Stomach smooth muscle (tissue), 2 donors: ENCODE measurements around the gene DCHS2.
"Not testable (repeated sequence)": the region's sequence is repeated elsewhere in the genome, so short reads cannot be mapped to it uniquely, and the experiment has no call there.

Experiments used
- H3K27ac ChIP-seq: one replicate; pipeline ENCODE4 v1.7.0; 2013; ENCODE audit warnings: mild to moderate bottlenecking, low read length, inconsistent platforms
- H3K27me3 ChIP-seq, 2 donors: one replicate each; pipeline ENCODE4 v1.7.0; 2013; ENCODE audit warnings: low read length in 2 of 2; ENCODE audit not compliant: insufficient read depth in 2 of 2, control insufficient read depth in 1 of 2
- H3K36me3 ChIP-seq, 2 donors: one replicate each; pipeline ENCODE4 v1.7.0; 2013; ENCODE audit warnings: low read length in 2 of 2; ENCODE audit not compliant: control insufficient read depth in 2 of 2, insufficient read depth in 2 of 2
- H3K4me1 ChIP-seq: one replicate; pipeline ENCODE4 v1.7.0; 2013; ENCODE audit warnings: low read length; ENCODE audit not compliant: control insufficient read depth, insufficient read depth
- H3K4me3 ChIP-seq, 2 donors: one replicate each; pipeline ENCODE4 v1.7.0; 2013; ENCODE audit warnings: low read length in 2 of 2
- H3K9ac ChIP-seq, 2 donors: one replicate each; pipeline ENCODE4 v1.7.0; 2013; ENCODE audit warnings: low read length in 2 of 2, mild to moderate bottlenecking in 1 of 2
- H3K9me3 ChIP-seq, 2 donors: one replicate each; pipeline ENCODE4 v1.7.0; 2013; ENCODE audit warnings: low read length in 2 of 2; ENCODE audit not compliant: control insufficient read depth in 2 of 2
- donor health status: healthy.
- donor health status: Pancreatic carcinoma.

The DCHS2 gene

DNA sequence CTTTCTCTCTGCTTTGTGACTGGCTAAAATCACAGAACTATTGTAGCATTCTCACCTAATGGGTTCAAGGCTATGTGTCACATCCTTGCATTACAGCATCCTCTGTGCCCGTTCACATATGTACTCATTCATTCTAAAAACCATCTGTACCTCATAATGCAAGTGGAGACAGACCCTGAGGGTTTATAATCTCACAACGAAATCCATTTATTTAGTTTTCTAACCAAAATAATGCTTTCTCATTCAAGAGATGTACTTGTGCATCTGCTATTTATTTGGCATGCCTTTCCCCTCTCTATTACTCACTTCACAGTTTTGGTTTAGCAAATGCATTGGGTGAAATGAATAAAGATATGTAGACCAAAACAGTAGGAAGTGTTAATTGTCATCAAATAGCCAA is 261.5 kb downstream of the DCHS2 start:
- H3K36me3 ChIP-seq: no peaks in the 10 kb centered on the region
- H3K9me3 ChIP-seq: peaks cover under 1 to 1% of the 10 kb centered on the region in 2 donors
- H3K4me3 ChIP-seq: no peak overlapping the region
- no peak overlapping the region for H3K9ac ChIP-seq
- no peak overlapping the region for H3K27ac ChIP-seq
- H3K27me3 ChIP-seq: no peaks in the 10 kb centered on the region
- H3K4me1 ChIP-seq: no peaks in the 10 kb centered on the region

GRCh38 chr4:154222875-154223274 is 268.7 kb downstream of the DCHS2 start:
- Histone ChIP-seq H3K9ac (no peak overlapping the region), H3K36me3 (no peaks in the 10 kb centered on the region), H3K4me1 (no peaks in the 10 kb centered on the region), H3K27ac (no peak overlapping the region), H3K4me3 (no peak overlapping the region), H3K9me3 (peaks cover 9% of the 10 kb centered on the region in 2 donors), H3K27me3 (no peaks in the 10 kb centered on the region)

DNA sequence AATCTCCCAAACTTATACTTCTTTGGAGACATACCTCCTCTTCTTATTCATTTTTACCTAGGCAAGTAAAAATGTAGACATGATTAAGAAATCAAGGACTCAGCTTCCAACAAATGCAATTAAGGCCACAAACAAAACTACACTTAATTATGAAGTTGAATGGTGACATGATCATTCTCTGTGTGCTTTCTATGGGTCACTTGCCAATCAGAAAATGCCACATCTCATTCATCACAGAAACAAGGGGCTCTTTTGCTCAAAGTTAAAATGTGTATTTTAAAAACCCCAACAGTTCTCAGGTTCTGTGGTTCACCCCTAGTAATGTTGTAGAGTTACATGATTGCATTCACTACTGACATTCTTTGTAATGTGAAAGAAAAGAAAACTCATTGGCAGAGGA is 273.5 kb downstream of the DCHS2 start:
- Histone ChIP-seq H3K9ac (no peak overlapping the region), H3K36me3 (no peaks in the 10 kb centered on the region), H3K4me1 (no peaks in the 10 kb centered on the region), H3K9me3 (peaks cover 5 to 6% of the 10 kb centered on the region in 2 donors), H3K4me3 (no peak overlapping the region), H3K27ac (no peak overlapping the region), H3K27me3 (no peaks in the 10 kb centered on the region)

- H3K9ac ChIP-seq, H3K9me3 ChIP-seq, H3K4me3 ChIP-seq, H3K4me1 ChIP-seq, H3K36me3 ChIP-seq, H3K27me3 ChIP-seq, H3K27ac ChIP-seq: not testable (repeated sequence)
These were observed 274.2 kb downstream of the DCHS2 start for GRCh38 chr4:154217384-154217783.

- no peak overlapping the region for H3K9ac ChIP-seq
- no peak overlapping the region for H3K4me3 ChIP-seq
- no peaks in the 10 kb centered on the region for H3K4me1 ChIP-seq
- no peaks in the 10 kb centered on the region for H3K9me3 ChIP-seq
- no peaks in the 10 kb centered on the region for H3K27me3 ChIP-seq
- no peak overlapping the region for H3K27ac ChIP-seq
- no peaks in the 10 kb centered on the region for H3K36me3 ChIP-seq
These were observed 280.1 kb downstream of the DCHS2 start for GRCh38 chr4:154211506-154211905.

GRCh38 chr4:154208424-154208823 is 283.2 kb downstream of the DCHS2 start:
- Histone ChIP-seq H3K36me3 (no peaks in the 10 kb centered on the region), H3K27ac (no peak overlapping the region), H3K4me3 (no peak overlapping the region), H3K9me3 (no peaks in the 10 kb centered on the region), H3K27me3 (no peaks in the 10 kb centered on the region), H3K4me1 (no peaks in the 10 kb centered on the region), H3K9ac (no peak overlapping the region)

DNA sequence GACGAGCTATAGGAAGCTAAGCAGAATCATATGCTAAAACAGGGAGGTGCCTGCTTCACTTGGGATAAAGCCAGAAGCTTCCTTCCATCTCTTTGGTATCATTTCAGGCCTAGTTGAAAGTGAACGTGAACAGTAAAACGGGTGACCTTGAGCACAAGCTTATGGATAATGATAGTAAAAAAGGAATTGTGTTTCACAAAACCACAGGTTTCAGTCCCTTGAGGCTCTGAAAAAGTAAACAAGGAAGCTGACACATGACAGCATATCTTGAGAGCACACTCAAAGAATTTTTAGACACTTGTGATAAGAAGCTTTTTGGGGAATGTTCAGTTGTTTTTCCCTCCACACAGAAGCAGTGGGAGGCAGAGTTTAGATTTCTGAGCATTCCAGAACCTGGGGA is 286.1 kb downstream of the DCHS2 start:
- Histone ChIP-seq H3K4me3 (no peak overlapping the region), H3K27me3 (no peaks in the 10 kb centered on the region), H3K36me3 (no peaks in the 10 kb centered on the region), H3K9me3 (no peaks in the 10 kb centered on the region), H3K4me1 (no peaks in the 10 kb centered on the region), H3K9ac (no peak overlapping the region), H3K27ac (no peak overlapping the region)

- Histone ChIP-seq H3K4me3 (no peak overlapping the region), H3K9ac (no peak overlapping the region), H3K27ac (no peak overlapping the region), H3K27me3 (no peaks in the 10 kb centered on the region), H3K4me1 (no peaks in the 10 kb centered on the region), H3K36me3 (no peaks in the 10 kb centered on the region), H3K9me3 (peaks cover 2 to 3% of the 10 kb centered on the region in 2 donors)
These were observed 296.9 kb downstream of the DCHS2 start for GRCh38 chr4:154194649-154195048.

GRCh38 chr4:154192585-154192984 is 299.0 kb downstream of the DCHS2 start:
- no peaks in the 10 kb centered on the region for H3K4me1 ChIP-seq
- H3K36me3 ChIP-seq: no peaks in the 10 kb centered on the region
- H3K27me3 ChIP-seq: no peaks in the 10 kb centered on the region
- no peak overlapping the region for H3K27ac ChIP-seq
- H3K9me3 ChIP-seq: peaks cover 0 to 2% of the 10 kb centered on the region in 2 donors
- H3K4me3 ChIP-seq: no peak overlapping the region
- no peak overlapping the region for H3K9ac ChIP-seq

- Histone ChIP-seq H3K4me3 (no peak overlapping the region), H3K36me3 (no peaks in the 10 kb centered on the region), H3K9ac (no peak overlapping the region), H3K9me3 (peaks cover 0 to 2% of the 10 kb centered on the region in 2 donors), H3K4me1 (no peaks in the 10 kb centered on the region), H3K27ac (no peak overlapping the region), H3K27me3 (no peaks in the 10 kb centered on the region)
These were observed 302.3 kb downstream of the DCHS2 start for GRCh38 chr4:154189346-154189745.

DNA sequence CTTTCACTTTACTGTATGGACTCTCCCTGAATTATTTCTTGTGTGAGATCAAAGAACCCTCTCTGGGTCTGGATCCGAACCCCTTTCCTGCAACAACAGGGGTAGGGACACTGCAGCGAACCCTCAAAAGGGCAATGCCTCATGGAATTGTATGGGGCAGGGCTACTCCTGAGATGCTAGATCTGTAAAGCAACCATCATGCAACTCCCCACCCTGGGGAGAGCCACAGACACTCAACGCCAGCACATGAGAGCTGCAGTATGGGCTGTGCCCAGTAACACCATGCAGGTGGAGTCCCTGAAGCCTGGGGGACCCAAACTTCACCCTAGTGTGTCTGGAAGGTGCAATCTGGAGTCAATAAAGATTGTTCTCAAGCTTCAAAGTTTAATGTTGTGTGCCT is 304.7 kb downstream of the DCHS2 start:
- H3K27me3 ChIP-seq: no peaks in the 10 kb centered on the region
- H3K9ac ChIP-seq: no peak overlapping the region
- no peak overlapping the region for H3K4me3 ChIP-seq
- no peaks in the 10 kb centered on the region for H3K36me3 ChIP-seq
- H3K4me1 ChIP-seq: no peaks in the 10 kb centered on the region
- H3K27ac ChIP-seq: no peak overlapping the region
- no peaks in the 10 kb centered on the region for H3K9me3 ChIP-seq
